Ecto neural progenitor cell (in vitro differentiated cells): ENCODE results near the gene MBIP.

Experiments used
- DNase-seq: peaks from one replicate; pipeline ENCODE4 v3.0.0-alpha.2; 2018; ENCODE audit warnings: low spot score

Gene MBIP

DNA sequence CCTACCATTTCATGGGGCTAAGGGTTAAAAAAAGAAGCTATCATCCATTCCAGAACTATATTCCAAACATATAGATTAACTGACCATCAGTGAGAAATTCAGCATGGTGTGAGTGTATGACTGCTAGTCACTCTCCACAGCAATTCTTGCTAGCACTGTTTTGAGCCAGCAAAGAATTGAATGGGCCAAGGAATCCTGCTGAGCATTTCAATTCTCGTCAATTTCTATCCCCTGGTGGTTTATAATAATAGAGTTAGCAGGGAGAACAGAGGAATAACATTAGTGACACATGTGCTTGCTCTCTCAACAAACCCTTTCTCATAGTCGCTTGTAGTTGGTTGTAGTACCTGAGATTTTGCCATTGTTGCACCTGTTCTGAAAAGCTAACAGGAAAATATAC, 7.2 kb downstream of the MBIP start:
- DNase-seq = no peak

DNA sequence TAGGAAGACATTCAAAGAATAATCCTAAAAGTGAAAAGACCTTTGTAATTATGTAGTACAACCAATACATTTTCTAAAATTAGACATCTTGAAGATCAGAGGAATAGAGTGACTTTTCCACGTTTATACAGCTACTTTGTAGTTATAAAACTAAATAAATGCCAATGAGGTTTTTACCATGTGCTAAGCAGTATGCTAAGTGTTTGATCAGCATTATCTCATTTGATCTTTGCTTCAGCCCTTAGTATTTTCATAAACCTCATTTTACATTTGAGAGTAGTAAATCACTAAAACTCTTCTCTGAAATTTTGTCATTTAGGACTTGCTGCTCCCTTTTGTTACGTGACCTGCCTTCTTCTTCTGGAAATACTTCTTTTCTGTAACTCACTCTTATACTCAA, 13.6 kb downstream of the MBIP start:
- no peak for DNase-seq

DNA sequence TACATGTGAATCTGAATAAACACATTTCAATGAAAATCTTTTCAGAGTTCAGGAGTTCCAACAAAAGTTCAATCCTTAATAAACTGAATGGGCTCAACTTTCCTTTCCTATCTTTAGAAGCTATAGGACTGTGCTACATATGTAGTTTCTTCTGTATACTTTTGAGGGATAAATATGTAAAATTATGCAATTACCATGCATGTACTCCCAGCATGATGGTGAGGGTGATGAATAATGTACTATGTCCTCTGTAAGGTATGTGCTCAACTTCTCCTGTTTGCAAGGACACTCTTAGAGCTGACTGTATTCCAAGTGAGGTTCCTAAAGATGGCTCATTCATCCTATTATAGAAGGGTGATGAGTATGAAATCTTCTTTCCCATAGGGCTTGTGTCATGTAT, 15.5 kb downstream of the MBIP start:
- no peak for DNase-seq

DNA sequence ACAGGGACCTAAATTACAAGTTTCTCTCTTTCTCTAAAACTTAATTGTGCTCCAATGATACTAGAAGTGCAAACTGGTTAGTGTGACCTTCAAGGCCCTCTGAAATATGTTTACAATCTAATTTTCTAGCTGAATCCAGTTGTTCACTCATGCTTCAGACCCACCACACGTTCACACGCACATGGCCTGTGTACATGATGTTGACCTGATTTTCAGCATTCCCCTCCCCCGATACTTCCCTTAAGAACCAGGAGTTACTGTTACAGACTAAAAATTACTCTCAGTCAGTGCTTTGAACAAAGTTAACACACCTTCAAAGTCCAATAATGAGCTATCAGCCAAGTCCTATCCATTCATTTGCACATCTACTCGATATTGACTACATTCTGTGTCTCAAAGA, 16.5 kb downstream of the MBIP start:
- DNase-seq = no peak

DNA sequence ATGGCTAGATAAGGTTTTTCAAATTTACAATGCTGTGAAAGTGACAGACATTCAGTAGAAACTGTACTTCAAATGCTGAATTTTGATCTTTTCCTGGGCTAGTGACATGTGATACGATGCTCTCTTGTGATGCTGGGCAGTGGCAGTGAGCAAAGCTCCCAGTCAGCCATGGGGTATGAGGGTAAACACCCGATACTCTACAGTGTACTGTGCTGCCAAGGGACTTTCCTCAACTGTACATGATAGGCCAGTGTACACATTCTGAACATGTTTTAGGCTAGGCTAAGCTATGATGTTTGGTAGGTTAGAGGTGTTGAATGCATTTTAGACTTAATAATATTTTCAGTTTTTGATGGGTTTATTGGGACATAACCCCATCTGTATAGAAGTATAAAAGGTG, 17.6 kb downstream of the MBIP start:
- DNase-seq = no peak

DNA sequence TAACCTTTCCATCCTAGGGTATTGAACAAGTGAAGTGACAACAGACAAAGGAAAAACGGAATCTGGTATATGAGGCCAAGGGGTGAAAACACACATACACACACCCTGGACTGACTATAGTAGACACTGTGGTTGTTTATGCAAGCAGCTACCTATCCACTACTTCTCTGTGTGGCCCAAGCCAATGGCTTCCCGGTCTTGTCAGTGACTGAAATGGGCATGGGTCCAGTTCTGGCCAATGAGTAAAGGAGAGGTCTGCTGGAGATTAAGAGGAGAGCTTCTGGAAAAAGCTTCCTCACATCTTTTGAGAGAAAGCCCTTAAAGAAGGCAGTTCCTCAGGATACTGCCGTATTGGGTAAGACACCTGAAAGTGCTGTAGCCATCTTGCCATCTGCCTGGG, 19.3 kb downstream of the MBIP start:
- no peak for DNase-seq

DNA sequence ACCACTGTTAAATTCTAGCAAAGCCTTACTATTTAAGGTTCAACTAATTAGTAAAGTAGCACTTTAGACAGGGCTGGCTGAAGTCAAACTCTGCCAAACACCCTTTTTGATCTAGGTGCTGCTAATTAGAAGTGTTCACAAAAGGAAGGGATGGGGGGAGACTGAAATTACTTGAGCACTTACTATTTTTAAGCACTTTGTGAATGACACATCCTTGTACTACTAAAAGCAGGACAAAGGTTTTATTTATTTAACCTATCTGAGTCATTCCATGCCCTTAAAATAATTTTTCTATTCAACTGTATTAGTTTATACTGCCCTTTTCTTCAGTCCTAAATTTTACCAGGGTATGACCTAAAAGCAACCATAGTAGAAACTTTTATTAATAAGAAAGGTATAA, 20.1 kb downstream of the MBIP start:
- no peak for DNase-seq

DNA sequence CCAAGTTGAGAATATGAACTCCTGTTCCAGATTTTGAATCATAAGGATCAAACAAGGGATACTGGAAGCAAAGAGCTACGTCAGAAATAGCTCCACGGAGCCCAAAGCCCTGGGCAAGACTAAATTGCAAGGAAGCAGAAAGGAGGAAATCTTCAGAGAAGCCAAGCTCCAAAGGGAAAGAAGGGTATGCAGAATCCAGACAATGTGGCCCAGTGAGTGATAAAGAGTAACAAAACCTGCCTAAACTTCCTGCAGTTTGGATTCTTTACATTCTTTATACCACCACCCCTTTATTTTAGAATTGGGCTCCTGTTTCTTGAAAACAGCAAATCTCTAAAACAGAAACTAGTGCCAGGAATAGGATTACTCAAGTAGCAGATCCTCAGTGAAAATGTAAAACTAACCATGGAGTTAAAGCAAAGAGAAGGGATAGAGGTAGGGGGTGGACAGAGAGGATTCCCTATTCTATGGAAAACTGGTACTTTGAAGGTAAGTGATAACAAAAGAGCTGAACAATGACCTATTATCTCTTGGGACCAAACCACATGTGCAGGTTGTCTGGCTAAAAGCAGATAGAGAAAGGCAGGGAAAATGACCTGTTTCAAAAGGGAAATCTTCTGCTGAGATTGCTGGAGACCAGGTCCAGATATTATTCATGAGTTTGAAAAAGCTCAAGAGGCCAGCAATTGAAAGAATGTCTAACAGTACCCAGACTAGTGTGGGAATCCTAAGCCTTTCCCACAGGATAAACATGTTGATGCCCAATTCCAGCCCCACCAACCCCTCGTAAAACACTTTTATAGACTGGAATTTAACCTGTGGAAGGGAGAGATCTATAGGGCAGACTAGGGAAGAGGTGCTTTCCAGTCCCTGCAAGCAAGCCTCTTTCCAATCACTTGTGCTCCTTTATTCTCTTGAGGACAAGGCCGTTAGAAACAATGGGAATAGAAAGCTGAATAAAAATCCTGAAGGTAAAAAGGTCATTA, 24.5 kb downstream of the MBIP start:
- DNase-seq = no peak

DNA sequence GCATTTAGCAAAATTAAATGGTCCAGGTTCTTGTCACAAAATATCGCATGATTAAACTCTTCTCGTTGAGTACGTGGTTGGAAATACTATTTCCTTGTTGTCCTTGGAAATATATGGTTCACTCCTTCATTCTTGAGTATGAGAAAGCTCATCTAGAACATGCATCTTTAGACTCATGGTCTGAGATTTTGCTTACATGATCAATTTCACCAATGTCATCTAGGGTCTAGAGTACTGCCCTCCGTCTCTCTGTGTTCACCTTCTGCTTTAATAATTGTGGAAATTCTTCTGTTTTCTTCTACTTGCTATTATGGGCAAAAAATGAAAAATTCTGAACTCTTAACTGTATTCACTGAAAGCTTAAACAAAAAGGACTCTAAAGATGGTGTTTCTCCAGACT, 25.9 kb downstream of the MBIP start:
- DNase-seq = no peak

DNA sequence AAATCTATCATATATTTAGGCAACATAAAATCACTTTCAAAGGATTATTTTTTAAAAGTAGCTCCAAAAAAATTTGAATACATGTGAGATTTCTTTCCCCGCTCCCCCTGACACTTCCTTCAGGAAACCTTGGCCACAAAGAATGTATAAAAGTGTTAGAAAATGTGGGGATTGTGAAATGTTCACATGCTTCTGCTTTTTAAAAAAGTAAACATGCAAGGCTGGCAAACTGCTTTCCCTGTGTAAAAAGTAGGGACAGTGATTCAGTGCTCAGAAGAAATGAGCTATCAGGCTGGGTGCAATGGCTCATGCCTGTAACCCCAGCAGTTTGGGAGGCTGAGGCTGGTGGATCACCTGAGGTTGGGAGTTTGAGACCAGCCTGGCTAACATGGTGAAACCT, 26.6 kb downstream of the MBIP start:
- no peak for DNase-seq

DNA sequence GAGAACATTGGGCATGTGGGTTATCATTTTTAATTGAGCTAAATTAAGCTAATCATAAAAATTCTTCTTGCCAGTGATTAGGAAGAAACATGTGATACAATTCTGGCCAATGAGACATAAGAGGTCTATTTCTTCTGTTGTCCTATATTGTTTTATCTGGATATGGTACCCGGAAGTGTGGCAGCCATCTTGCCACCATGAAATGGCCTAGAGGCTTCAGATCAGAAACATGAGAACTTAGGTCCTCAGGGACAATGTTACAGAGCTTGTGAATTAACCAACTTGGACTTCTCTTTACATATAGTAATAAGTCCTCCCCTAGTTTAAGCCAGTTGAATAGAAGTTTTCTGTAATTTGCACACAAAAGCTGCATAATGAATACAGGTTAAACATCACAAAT, 30.5 kb downstream of the MBIP start:
- DNase-seq = no peak

DNA sequence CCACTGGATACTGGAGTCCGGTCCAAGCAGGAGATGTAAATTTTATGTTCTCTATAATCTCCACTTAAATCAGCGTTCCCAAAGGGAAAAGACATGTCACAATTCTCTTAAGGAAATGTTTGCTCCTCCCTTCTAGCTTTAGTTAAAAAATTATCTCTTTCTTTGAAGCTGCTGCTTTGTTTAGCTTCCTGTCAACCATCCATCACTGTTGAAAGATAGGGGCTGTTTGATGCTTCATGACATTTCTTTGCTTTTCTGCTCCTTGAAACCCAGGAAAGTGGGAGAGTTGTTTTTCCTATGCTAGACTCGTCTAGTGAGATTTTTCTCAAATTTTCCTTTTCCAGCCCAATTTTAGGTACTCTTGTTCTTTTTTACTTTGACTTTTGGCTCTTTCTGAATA, 31.9 kb downstream of the MBIP start:
- DNase-seq = no peak

DNA sequence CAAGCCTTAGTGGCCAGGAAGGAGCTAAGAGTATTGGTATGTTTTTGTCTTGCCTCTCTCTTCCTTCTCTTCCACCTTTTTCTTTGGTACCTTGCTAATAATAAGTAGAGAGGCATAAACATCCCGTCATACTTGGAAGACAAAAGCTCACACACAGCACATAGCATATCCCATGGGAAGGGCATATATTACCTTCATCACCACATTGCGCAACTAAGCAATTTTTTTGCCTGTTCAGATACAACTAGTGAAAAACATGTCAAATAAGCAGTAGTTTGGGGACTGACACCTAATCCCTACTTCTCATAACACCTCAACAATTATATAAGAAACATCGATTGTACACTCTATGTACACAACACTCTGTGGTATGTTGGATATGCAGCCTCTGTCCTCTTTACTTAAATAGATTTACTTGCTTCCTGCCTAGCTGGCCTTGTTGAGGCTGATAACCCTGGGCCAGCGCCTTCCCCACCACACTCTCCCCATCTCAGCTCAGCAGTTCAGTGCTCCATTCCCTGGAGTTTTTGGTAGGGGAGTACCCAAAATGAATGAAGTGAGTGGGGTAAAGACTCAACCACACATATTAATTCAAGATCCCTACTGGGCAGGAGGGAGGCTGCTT, 35.4 kb downstream of the MBIP start:
- DNase-seq = no peak

DNA sequence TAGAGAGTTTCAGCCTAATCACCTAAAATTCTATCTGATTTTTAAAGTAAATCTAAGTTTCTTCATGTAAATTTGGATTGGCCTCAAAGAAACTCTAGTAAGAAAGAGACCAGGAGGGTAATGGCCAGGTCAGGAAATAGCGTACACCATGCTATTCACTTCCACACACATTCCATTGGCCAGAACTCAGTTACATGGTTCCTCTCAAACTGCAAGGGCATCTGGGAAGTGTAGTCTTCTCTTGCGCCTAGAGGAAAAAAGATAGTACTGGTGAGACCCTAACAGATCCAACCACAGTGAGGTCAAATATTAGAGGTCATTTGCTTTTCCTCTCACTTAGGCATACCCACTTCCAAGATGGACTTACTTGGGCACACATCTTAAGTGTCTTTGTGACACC, 39.1 kb downstream of the MBIP start:
- DNase-seq = no peak

DNA sequence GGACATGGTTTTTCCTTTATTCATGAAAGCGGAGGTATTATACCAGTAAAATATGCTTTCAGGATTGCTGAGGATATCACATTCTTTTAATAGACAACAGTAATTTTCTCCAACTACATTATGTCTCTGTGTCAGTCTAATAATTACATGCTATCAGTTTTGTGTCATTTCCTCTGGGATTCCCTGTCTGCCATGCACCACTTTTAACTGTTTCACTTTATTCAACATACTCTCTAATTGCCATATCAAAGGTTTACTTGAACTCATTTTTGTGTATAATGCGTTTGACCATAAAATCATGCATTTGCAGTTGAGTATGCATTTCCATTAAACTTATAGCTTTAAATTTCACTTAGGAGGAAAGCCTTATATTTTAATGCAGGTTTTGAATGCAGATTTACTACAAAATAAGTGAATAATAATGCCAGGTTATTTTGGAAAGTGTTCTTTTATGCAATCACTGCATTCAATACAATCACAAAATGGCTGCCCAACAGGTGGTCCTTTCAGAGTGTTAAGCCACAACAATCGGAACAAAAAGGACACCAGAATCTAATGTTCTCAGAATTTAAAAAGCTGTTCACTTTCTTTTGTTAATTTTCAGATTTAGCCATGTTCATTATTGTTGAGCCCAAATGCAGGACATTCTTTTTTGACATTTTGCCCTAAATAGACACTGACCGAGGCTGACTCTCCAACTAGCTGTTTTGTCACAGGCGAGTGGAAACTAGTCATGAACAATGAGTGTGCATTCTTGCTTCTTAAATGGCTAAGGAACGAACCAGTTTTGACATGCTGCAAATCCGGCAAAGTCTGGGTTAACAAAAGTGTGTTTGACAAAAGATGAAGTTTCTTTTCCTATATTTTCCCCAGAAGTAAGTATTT, 40.9 kb downstream of the MBIP start:
- no peak for DNase-seq

DNA sequence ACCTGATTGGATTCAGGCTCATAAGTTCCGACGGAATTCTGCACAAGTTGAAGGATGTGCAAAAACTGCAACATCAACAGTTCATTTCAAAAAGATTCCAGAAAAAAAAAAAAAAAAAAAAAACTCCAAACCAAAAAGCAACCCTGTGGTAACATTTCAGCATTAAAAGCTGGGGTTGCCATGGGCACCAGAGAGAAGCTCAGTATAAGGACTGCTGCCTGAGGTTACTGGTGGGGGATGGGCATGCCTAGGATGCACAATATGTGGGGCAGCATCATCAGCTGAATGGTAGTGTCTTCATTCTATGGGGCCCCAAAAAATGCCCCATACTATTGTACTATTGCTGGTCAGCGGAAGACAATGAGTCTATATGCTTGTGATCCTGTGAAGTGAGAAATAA, 44.7 kb downstream of the MBIP start:
- DNase-seq = no peak

DNA sequence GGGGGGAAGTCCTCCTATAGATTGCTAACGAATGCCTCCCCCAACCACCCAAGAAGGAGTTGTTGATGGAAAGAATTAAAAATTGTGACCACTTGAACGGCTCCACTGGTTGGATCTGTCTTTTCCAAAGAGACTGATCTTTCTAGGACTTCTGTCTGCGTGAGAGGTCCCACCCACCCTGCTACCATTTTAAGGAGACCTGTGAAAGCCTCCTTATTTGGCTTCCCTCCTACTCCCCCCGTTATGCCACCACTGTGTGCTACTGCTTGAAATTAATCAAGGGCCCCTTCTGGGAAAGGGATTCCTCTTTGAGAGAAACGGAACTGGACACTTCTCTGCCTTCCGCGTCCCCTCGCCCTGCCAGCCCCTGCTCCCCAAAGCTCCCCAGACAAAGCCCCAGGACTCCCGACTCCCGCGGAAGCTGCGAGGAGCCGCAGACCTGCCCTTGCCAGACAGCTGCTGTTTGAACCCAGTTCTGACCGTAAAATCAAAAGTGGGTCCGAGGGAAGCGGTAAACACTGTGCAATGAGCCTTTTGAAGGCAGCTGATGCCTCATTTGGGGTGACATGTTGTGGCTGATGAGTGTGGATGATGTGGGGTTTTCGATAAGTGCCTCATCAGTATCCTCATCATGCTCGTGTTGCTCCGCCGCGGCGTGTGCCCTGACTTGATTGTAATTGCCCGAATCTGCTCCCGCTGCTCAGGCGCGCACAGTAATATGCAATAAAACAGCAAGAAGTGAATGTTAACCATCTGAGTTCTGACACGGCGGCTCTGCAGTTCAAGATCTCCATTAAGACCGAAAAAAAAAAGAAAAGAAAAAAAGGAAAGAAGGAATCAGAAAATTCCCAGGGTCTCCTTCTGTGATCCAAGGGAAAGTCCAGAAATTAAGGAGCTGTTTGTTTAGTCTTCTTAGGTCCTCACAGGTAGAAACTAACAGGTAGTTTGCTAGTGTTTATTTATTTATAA, 48.2 kb downstream of the MBIP start:
- DNase-seq = no peak

DNA sequence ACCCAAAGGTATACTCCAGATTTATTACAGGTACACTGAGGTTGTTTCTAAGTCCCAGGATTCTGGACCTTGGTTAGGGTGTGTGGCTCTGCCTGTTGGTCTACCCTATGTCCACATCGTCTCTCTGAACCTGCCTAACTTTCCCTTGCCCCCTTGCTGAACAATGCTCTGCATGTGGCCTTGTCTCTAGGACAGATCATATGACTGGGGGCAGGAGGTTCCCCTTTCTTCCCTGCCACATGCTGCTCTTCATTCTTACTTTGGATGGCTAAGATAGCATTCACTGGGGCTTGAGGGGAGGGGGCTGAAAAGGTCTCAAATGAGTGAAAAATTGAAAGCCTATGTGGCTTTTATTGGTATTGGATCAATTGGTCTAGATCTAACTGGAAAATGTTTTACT, 49.2 kb downstream of the MBIP start:
- no peak for DNase-seq

DNA sequence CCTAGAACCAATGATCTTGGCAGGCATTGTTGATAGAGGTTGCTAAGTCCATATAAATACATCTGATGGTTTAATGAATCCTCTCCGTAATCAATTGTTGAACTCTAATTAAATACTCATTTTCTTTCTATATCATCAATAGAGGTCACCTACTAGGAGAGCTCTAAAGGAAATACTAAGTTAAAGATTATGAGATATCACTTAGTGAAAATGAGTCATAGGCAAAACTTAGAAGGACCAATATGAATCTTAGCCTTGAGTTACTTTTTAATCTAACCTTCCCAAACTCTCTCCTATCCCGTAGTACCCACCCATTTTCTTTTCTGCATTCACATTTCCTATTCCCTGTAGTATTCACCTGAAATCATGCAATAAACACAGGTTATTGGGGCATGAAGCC, 50.2 kb downstream of the MBIP start:
- DNase-seq = no peak

DNA sequence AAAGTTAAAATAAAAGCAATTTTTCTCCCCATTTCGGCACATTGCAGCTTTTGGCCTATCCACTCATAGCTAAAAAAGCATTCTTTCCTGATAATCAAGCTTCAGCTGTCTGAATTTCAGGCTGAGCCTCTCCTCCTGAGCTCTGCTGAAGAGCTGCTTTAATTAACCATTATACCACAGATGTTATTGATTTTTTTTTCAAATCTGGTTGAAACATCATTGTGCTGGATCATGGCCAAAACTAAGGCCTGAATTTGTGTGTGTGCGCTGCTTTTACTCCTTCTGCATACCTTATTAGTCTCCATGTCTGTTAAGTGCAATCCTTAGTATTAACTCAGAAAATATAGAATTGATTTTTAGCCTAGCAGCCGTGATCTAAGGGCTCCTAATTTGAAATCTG, 52.3 kb downstream of the MBIP start:
- no peak for DNase-seq

DNA sequence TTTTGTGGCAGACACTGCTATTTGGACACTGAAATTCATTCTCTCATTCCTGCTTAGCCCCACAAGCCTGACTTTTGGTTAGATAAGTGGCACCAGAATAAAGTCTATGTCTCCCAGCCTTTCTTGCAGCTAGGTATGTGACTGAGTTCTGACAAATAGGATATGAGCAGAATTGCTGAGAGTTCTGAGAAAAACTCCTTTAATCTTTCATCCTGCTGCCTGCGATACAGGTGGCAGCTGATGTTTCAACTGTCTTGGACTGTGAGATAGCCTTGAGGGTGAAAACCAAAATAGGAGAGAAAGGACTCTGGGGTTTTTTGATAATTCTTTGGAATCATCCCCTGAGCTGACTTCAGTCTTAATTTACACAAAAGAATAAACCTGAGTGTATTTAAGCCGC, 55.8 kb downstream of the MBIP start:
- DNase-seq = no peak

DNA sequence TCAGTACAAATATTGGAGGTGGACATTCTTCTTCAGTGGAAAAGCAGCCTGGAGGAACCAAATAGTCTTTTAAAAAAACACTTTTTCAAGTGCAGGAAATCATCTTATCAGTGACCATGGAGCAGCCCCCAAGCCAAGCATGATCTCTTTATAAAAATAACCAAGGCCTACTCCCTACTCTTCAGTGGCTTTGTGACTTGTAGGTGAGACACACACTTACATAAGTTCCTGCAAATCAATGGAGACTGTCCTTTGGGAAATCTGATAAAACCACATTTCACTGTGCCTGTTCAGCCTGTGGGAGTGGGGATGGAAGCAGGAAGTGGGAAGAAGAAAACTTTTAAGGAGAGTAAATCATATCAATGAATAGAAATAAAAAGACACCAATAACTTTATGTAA, 56.3 kb downstream of the MBIP start:
- DNase-seq = no peak
